C4-2B (cell line): ENCODE measurements around the gene KANK4.

ENCODE experiments used
- H3K27ac ChIP-seq: fragments of 450-650 bp; 2 replicates; pipeline ENCODE4 v1.5.1; 2017
- CTCF ChIP-seq: fragments of 450-650 bp; conservative IDR thresholded peaks from 2 replicates; pipeline ENCODE4 v1.5.1; 2017; ENCODE audit warnings: mild to moderate bottlenecking
- ZFX ChIP-seq: fragments of 450-650 bp; IDR thresholded peaks from 2 replicates; pipeline ENCODE4 v1.6.1; 2017

The KANK4 gene

GRCh38 chr1:62312698-62313097 is 6.5 kb downstream of the KANK4 start:
- no peak for TF ChIP-seq ZFX
- no peak for TF ChIP-seq CTCF
- H3K27ac ChIP-seq = no peak overlapping the region

DNA sequence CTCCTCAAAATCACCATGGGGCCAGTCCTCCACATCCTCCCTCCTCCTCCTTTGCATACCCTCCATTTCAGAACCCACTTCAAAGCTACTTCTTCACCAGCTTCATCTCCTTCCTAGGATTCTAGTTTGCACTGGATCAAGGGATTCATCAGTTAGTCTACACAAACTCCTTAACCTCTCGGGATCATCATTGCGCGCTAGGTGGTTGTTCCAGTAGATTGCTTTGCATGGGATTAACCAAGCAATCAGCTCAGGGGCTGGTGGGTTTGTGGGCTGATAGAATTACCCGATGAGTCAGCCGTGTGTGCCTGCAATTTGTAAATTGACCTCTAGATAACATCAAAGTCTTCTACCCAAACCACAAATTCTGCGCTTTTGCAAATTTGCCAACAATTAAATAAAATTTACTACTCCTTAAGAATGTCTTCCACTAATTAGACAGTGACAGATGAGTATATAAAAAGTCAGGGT is 7.7 kb downstream of the KANK4 start:
- TF ChIP-seq ZFX = no peak
- TF ChIP-seq CTCF = no peak
- no peak overlapping the region for H3K27ac ChIP-seq

GRCh38 chr1:62309906-62310305 is 9.3 kb downstream of the KANK4 start:
- TF ChIP-seq CTCF = no peak
- TF ChIP-seq ZFX = no peak
- H3K27ac ChIP-seq = no peak overlapping the region

DNA sequence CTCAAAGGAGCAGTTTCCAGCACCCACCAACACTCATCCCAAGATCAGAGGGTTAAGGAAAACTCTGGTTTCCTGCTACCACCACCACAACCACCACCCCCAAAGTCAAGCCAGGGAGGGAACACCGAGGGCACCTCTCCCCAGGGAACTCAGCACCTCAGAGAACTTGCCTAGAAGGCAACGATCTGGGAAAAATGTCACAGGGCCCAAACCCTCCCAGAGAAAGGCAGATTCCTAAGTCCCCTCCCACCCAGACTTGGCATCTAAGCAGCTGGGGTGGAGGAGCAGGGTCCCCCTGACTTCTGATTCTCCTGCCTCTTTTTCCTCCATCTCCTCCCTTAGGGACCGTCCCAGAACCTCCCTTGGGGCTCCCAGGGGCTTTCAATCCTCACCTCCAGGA is 10.6 kb downstream of the KANK4 start:
- H3K27ac ChIP-seq = no peak overlapping the region
- no peak for TF ChIP-seq ZFX
- no peak for TF ChIP-seq CTCF

GRCh38 chr1:62307895-62308492 is 11.2 kb downstream of the KANK4 start:
- H3K27ac ChIP-seq = no peak overlapping the region
- TF ChIP-seq CTCF = no peak
- no peak for TF ChIP-seq ZFX

DNA sequence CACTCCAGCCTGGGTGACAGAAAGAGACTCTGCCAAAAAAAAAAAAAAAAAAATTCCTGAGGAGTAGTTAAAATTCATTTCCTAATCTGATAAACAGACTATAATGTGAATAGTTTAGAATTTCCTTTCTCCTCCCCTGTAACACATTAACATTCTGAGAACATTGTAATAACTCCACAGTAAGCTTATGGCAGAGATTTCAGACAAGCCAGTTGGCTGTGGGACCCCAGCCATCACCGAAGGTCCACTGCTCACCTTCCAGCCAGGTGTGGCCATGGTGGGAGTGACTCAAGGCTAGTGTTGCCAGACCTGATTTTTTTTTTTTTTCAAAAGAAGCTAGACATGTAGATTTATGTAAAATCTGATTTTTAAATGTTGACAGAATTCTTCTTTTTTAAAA is 11.8 kb downstream of the KANK4 start:
- no peak for TF ChIP-seq ZFX
- TF ChIP-seq CTCF = no peak
- no peak overlapping the region for H3K27ac ChIP-seq

GRCh38 chr1:62306065-62306464 is 13.2 kb downstream of the KANK4 start:
- no peak overlapping the region for H3K27ac ChIP-seq
- TF ChIP-seq CTCF (no peak), ZFX (no peak)
